ENCODE data around the gene WBP1.

Gene WBP1

GRCh38 chr2:74505448-74506246 lies 47.4 kb downstream of the WBP1 start:
- no peak for DNase-seq

- DNase-seq = peak; percentile 91
These were observed 49.1 kb downstream of the WBP1 start, which contains the start of gene PCGF1 for GRCh38 chr2:74507145-74507925. Gene PCGF1, minus strand, starts transcription at chr2:74507695. Its CDS starts 27 bp downstream, at chr2:74507668.

- peak; percentile 21 for DNase-seq
These were observed 49.8 kb downstream of the WBP1 start for GRCh38 chr2:74507926-74508520.

- no peak for DNase-seq
These were observed 52.0 kb downstream of the WBP1 start for GRCh38 chr2:74510272-74510671.

Measured in kidney glomerular epithelial cell (primary cell).